WERI-Rb-1 (cell line): ENCODE measurements around the gene PIGT.

Experiments used
- DNase-seq: peaks from one replicate; pipeline ENCODE4 v3.0.0-alpha.2; 2020
- H3K27ac ChIP-seq: fragments of 250-450 bp; sonication (Bioruptor Pico); 2 replicates; pipeline ENCODE4 v1.5.1; 2020; ENCODE audit warnings: mild to moderate bottlenecking, moderate library complexity
- H3K27me3 ChIP-seq: fragments of 250-450 bp; sonication (Bioruptor Pico); 2 replicates; pipeline ENCODE4 v1.5.1; 2021; ENCODE audit warnings: mild to moderate bottlenecking, low read depth, moderate library complexity; ENCODE audit not compliant: insufficient read depth, severe bottlenecking
- H3K36me3 ChIP-seq: fragments of 250-450 bp; sonication (Bioruptor Pico); 2 replicates; pipeline ENCODE4 v1.5.1; 2020; ENCODE audit warnings: mild to moderate bottlenecking, moderate library complexity
- H3K4me3 ChIP-seq: 2 replicates; pipeline ENCODE4 v1.5.1; 2011; ENCODE audit warnings: low read depth, mild to moderate bottlenecking, control low read depth, low read length
- H3K9me3 ChIP-seq: fragments of 250-450 bp; sonication (Bioruptor Pico); 2 replicates; pipeline ENCODE4 v1.5.1; 2021; ENCODE audit warnings: mild to moderate bottlenecking, moderate library complexity; ENCODE audit not compliant: severe bottlenecking
- TF ChIP-seq, protein P1 (sequence below): IDR thresholded peaks from 2 replicates; pipeline ENCODE4 v1.5.1; 2011; ENCODE audit warnings: low read depth, mild to moderate bottlenecking, control low read depth, inconsistent platforms, low read length

PIGT gene

DNA sequence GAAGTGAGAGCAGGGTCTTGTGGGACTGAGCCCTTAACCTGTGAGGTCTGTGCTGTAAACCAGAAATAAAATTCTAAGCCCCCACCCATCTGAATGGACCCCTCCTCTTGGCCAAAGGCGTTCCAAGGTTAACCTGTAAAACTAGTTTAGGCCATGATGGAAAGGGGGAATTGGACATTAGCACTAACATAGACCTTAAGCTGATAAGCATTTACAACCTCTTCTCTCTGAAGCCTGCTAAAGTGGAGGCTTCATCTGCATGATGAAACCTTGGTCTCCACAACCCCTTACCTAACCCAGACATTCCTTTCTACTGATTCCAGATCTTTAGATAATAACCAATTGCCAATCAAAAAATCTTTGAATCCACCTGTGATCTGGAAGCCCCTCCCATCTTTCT, 25.8 kb downstream of the PIGT start:
- no peaks in the 10 kb centered on the region for H3K27me3 ChIP-seq
- H3K36me3 ChIP-seq = no peaks in the 10 kb centered on the region
- H3K27ac ChIP-seq = no peak overlapping the region
- no peaks in the 10 kb centered on the region for H3K9me3 ChIP-seq
- no peak for DNase-seq
- TF ChIP-seq, protein P1, sequence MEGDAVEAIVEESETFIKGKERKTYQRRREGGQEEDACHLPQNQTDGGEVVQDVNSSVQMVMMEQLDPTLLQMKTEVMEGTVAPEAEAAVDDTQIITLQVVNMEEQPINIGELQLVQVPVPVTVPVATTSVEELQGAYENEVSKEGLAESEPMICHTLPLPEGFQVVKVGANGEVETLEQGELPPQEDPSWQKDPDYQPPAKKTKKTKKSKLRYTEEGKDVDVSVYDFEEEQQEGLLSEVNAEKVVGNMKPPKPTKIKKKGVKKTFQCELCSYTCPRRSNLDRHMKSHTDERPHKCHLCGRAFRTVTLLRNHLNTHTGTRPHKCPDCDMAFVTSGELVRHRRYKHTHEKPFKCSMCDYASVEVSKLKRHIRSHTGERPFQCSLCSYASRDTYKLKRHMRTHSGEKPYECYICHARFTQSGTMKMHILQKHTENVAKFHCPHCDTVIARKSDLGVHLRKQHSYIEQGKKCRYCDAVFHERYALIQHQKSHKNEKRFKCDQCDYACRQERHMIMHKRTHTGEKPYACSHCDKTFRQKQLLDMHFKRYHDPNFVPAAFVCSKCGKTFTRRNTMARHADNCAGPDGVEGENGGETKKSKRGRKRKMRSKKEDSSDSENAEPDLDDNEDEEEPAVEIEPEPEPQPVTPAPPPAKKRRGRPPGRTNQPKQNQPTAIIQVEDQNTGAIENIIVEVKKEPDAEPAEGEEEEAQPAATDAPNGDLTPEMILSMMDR = no peak
- no peak overlapping the region for H3K4me3 ChIP-seq

- no peak for DNase-seq
- TF ChIP-seq, protein P1 = no peak
- H3K27ac ChIP-seq = no peak overlapping the region
- H3K36me3 ChIP-seq = no peaks in the 10 kb centered on the region
- no peaks in the 10 kb centered on the region for H3K9me3 ChIP-seq
- no peak overlapping the region for H3K4me3 ChIP-seq
- no peaks in the 10 kb centered on the region for H3K27me3 ChIP-seq
Measured at GRCh38 chr20:45444050-45444449, 28.1 kb downstream of the PIGT start.

DNA sequence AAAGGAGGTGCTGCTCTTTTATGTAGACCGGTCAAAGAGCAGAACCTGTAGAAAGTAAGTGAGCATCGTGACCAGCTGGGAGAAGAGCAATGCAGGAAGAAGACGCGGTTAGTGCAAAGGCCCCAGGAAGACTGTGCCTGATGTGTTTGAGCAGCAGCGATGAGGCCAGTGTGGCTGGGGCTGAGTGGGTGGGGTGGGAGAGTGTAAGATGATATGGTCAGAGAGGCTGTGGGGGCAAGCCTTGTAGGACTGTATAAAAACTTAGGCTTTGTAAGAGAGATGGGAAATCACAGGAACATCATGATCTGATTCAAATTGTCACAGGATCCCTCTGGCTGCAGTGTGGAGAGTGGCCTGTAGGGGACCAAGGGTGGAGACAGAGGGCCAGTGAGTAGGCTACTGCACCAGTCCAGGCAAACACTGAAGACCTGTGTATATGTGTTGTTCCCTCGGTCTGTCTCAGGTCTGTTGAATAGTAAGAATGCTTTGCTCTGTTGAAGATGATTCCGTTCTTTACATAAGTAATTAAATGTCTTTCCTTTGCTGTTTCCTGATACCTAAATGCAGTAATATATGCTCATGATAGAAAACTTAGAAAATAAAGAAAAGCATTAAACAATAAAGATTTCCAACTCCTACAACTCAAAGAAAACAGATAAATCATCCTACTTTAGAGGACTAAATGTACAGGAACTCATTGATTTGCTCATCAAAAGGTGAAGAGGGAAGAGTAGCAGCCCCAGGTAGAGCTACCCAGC, 30.0 kb downstream of the PIGT start:
- TF ChIP-seq, protein P1 = peak; percentile 67
- H3K27me3 ChIP-seq = no peaks in the 10 kb centered on the region
- no peaks in the 10 kb centered on the region for H3K9me3 ChIP-seq
- no peak overlapping the region for H3K4me3 ChIP-seq
- no peak overlapping the region for H3K27ac ChIP-seq
- H3K36me3 ChIP-seq = no peaks in the 10 kb centered on the region
- DNase-seq = no peak

- Histone ChIP-seq H3K36me3 (no peaks in the 10 kb centered on the region), H3K27me3 (no peaks in the 10 kb centered on the region)
- TF ChIP-seq, protein P1 = no peak
Measured at GRCh38 chr20:45448270-45448669, 32.3 kb downstream of the PIGT start.

GRCh38 chr20:45449528-45449927, 33.6 kb downstream of the PIGT start:
- TF ChIP-seq, protein P1 = no peak
- Histone ChIP-seq H3K27me3 (no peaks in the 10 kb centered on the region), H3K9me3 (no peaks in the 10 kb centered on the region), H3K36me3 (no peaks in the 10 kb centered on the region), H3K4me3 (no peak overlapping the region), H3K27ac (no peak overlapping the region)
- no peak for DNase-seq

More at GRCh38 chr20:45448270-45448669, 32.3 kb downstream of the PIGT start:
- no peaks in the 10 kb centered on the region for H3K9me3 ChIP-seq
- no peak overlapping the region for H3K4me3 ChIP-seq
- DNase-seq = no peak
- no peak overlapping the region for H3K27ac ChIP-seq
